ENCODE data around the gene LRRC8E.

- no peak for TF ChIP-seq GATA2 (IDR thresholded peaks at IDR 0.05; ENCODE audit: low read depth, low read length)
- TF ChIP-seq GATA3 (IDR thresholded peaks at IDR 0.05; ENCODE audit: low read depth, low read length) = no peak
Observed at GRCh38 chr19:7869453-7869909, 18.8 kb upstream of the LRRC8E start.
